Prostate gland (tissue), 2 donors: Measurements from ENCODE around the gene AOPEP. TPM values are rescaled to one million over a fixed set of nuclear protein-coding genes. Genes with fewer than 3 reads are reported as not detected.

Experiments used
- DNase-seq: peaks from one replicate; pipeline ENCODE4 v3.0.0-alpha.2; 2019; ENCODE audit warnings: low spot score
- H3K27ac ChIP-seq, 2 donors: fragments of 200-600 bp; sonication (generic); 2 replicates each; pipeline ENCODE4 v1.5.1; 2017 to 2019
- H3K27me3 ChIP-seq: fragments of 200-600 bp; sonication (generic); replicated peaks from 2 replicates; pipeline ENCODE4 v1.5.1; 2019; ENCODE audit not compliant: insufficient read depth
- H3K36me3 ChIP-seq, 2 donors: fragments of 200-600 bp; sonication (generic); 1 replicate in 1 of 2; 2 replicates in 1 of 2; pipeline versions ENCODE4 v1.5.1 to v1.8.1; 2017 to 2019
- H3K4me1 ChIP-seq: fragments of 200-600 bp; sonication (generic); replicated peaks from 2 replicates; pipeline ENCODE4 v1.5.1; 2019
- H3K4me3 ChIP-seq, 2 donors: fragments of 200-600 bp; sonication (generic); 2 replicates each; pipeline ENCODE4 v1.5.1; 2017 to 2019
- H3K9me3 ChIP-seq: fragments of 200-600 bp; sonication (generic); 2 replicates; pipeline ENCODE4 v1.5.1; 2017
- CTCF ChIP-seq, 4 experiments: fragments of 200-600 bp in 2 of 4; fragments of 450-650 bp in 2 of 4; sonication (generic) in 2 of 4; IDR thresholded peaks; 1 replicate in 3 of 4; 2 replicates in 1 of 4; pipeline ENCODE4 v1.5.1; 2016 to 2019; ENCODE audit warnings: antibody characterized with exemption in 4 of 4, mild to moderate bottlenecking in 2 of 4, moderate library complexity in 2 of 4
- POLR2A ChIP-seq: fragments of 450-650 bp; IDR thresholded peaks from one replicate; pipeline ENCODE4 v1.6.1; 2016; ENCODE audit warnings: antibody characterized with exemption, mild to moderate bottlenecking
- POLR2AphosphoS5 ChIP-seq: sonication (generic); formaldehyde crosslinking; IDR thresholded peaks from one replicate; pipeline ENCODE4 v1.6.1; 2017; ENCODE audit warnings: antibody characterized with exemption
- WGBS: methylation state at CpG from one replicate; pipeline ENCODE4 v1.1.5; 2018; 5-methylcytosine and 5-hydroxymethylcytosine counted together
- intact Hi-C: fragments of 100-400 bp; cut with DNase I; formaldehyde crosslinking; loops from one replicate; pipeline ENCODE4 v1.14.2; 2022
- total RNA-seq, 2 donors: library from RNA; depleted of rRNA; stranded (reverse); fragments of >200 nt; gene quantifications; one replicate each; pipeline ENCODE4 v1.1.0, GENCODE V29; 2016

Gene AOPEP
- total RNA-seq, 2 donors from 2014 or later: 107 to 188 TPM

- no peaks in the 10 kb centered on the region for H3K9me3 ChIP-seq
- H3K4me3 ChIP-seq: peak overlapping the region; percentile 21 to 24
- TF ChIP-seq POLR2AphosphoS5: peak; percentile 63
- TF ChIP-seq POLR2A: peak; percentile 70
- TF ChIP-seq CTCF (IDR thresholded peaks at IDR 0.05): peak in 3 of 4 experiments; percentile 60 to 80 (median 79)
These were observed 318.4 kb downstream of the AOPEP start for GRCh38 chr9:95044731-95045508.

GRCh38 chr9:95045751-95046150 is 319.3 kb downstream of the AOPEP start:
- H3K27ac ChIP-seq: peak overlapping the region; percentile 86 to 89
- no peaks in the 10 kb centered on the region for H3K36me3 ChIP-seq
- peak; percentile 53 for DNase-seq
- no peaks in the 10 kb centered on the region for H3K4me1 ChIP-seq
- H3K4me3 ChIP-seq: peak overlapping the region; percentile 21 to 24
- TF ChIP-seq POLR2AphosphoS5 (no peak), CTCF (IDR thresholded peaks at IDR 0.05) (peak in 1 of 4 experiments; percentile 25), POLR2A (no peak)
- H3K27me3 ChIP-seq: no peaks in the 10 kb centered on the region
- intact Hi-C loops: loop anchor here (10.0 kb wide), 1 partner anchor 79 kb away; no protein-coding TSS in a partner anchor
- WGBS: 27% methylated on average over 16 of the region's 16 CpGs
- no peaks in the 10 kb centered on the region for H3K9me3 ChIP-seq

More at GRCh38 chr9:95044731-95045508, 318.4 kb downstream of the AOPEP start:
- Histone ChIP-seq H3K4me1 (peaks cover 6% of the 10 kb centered on the region), H3K27ac (peak overlapping the region; percentile 86 to 89), H3K36me3 (no peaks in the 10 kb centered on the region), H3K27me3 (no peaks in the 10 kb centered on the region)
- WGBS: 34% methylated on average over 34 of the region's 36 CpGs
- peak; percentile 78 for DNase-seq
- intact Hi-C loops: loop anchor here (10.0 kb wide), 1 partner anchor 80 kb away; no protein-coding TSS in a partner anchor

- WGBS: 17% methylated on average over 3 of the region's 3 CpGs
- Histone ChIP-seq H3K27me3 (no peaks in the 10 kb centered on the region), H3K4me1 (no peaks in the 10 kb centered on the region), H3K9me3 (no peaks in the 10 kb centered on the region), H3K27ac (peak overlapping the region; percentile 86 to 89), H3K4me3 (peak overlapping the region; percentile 42 to 47), H3K36me3 (no peaks in the 10 kb centered on the region)
- TF ChIP-seq POLR2AphosphoS5 (no peak), CTCF (IDR thresholded peaks at IDR 0.05) (no peak), POLR2A (no peak)
- no peak for DNase-seq
- intact Hi-C loops: loop anchor here (10.0 kb wide), 1 partner anchor 77 kb away; no protein-coding TSS in a partner anchor
These were observed 321.1 kb downstream of the AOPEP start for GRCh38 chr9:95047452-95048224.

GRCh38 chr9:95048225-95049087 is 322.0 kb downstream of the AOPEP start:
- Histone ChIP-seq H3K27me3 (no peaks in the 10 kb centered on the region), H3K4me3 (peak overlapping the region; percentile 42 to 47), H3K4me1 (no peaks in the 10 kb centered on the region), H3K27ac (peak overlapping the region; percentile 86 to 89), H3K36me3 (no peaks in the 10 kb centered on the region), H3K9me3 (no peaks in the 10 kb centered on the region)
- DNase-seq: peak; percentile 79
- under 1% methylated on average over 35 of the region's 58 CpGs for WGBS
- intact Hi-C loops: loop anchor here (10.0 kb wide), 1 partner anchor 76 kb away; no protein-coding TSS in a partner anchor
- TF ChIP-seq POLR2AphosphoS5 (peak; percentile 23), POLR2A (peak; percentile 88), CTCF (IDR thresholded peaks at IDR 0.05) (no peak)
